ENCODE results near the gene TOB1. TPM values are rescaled to one million over a fixed set of nuclear protein-coding genes. Genes with fewer than 3 reads are reported as not detected.

The TOB1 gene, protein sequence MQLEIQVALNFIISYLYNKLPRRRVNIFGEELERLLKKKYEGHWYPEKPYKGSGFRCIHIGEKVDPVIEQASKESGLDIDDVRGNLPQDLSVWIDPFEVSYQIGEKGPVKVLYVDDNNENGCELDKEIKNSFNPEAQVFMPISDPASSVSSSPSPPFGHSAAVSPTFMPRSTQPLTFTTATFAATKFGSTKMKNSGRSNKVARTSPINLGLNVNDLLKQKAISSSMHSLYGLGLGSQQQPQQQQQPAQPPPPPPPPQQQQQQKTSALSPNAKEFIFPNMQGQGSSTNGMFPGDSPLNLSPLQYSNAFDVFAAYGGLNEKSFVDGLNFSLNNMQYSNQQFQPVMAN
- total RNA-seq: 100 to 1,000 TPM; 151 to 255 (median 174) TPM

DNA sequence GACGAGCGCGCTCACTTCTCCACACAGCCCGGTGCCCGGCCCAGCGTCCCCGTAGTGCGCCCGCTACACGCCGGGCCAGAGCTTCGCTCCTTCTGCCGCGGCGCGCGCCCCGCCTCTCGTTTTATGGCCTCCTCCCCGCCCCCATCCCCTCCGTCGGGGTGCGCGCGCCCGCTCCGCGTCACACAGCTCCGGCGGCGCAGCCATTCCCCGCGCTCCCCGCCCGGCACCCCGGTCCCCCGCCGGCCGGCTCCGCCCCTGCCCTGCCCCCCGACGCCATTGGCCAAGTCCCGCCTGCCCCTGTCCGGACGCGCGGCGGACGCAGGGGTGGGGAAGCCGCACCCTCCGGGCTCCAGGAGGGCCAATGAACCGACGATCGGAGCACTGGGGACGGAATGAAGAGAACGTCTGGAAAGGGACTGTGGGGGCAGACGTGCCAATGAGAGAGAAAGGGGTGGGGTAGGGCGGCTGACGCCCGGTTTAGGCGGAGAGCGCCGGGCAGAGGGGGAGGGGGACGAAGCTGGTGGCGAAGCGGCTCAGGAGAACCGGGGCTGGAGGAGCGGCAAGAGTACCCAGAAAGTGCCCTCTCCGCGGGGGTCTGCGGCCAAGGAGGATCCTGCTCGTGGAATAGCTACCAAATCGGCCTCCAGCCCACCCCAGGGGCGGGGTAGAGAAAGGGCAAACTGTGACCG is at the start of gene TOB1:
TSS of gene TOB1 (minus strand) at position 94 of the 689 bp plus-strand sequence. CDS start 2,337 bp downstream, outside the sequence.
- peak; percentile 99 for DNase-seq (ENCODE audit: low spot score in 2 of 2)
- WGBS: under 1% methylated on average over 24 of the region's 75 CpGs
- no peaks in the 10 kb centered on the region for H3K27me3 ChIP-seq
- TF ChIP-seq EP300 (IDR thresholded peaks at IDR 0.05) (no peak), POLR2A (IDR thresholded peaks at IDR 0.05) (peak; percentile 99), POLR2AphosphoS5 (IDR thresholded peaks at IDR 0.05) (peak; percentile 97 to 100 (median 99))
- TF ChIP-seq, protein P1, sequence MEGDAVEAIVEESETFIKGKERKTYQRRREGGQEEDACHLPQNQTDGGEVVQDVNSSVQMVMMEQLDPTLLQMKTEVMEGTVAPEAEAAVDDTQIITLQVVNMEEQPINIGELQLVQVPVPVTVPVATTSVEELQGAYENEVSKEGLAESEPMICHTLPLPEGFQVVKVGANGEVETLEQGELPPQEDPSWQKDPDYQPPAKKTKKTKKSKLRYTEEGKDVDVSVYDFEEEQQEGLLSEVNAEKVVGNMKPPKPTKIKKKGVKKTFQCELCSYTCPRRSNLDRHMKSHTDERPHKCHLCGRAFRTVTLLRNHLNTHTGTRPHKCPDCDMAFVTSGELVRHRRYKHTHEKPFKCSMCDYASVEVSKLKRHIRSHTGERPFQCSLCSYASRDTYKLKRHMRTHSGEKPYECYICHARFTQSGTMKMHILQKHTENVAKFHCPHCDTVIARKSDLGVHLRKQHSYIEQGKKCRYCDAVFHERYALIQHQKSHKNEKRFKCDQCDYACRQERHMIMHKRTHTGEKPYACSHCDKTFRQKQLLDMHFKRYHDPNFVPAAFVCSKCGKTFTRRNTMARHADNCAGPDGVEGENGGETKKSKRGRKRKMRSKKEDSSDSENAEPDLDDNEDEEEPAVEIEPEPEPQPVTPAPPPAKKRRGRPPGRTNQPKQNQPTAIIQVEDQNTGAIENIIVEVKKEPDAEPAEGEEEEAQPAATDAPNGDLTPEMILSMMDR (IDR thresholded peaks at IDR 0.05): no peak
- peaks cover 10% of the 10 kb centered on the region for H3K36me3 ChIP-seq
- H3K4me3 ChIP-seq: peak within 1 kb of the TSS; percentile 97
- H3K4me1 ChIP-seq: peaks cover 40% of the 10 kb centered on the region
- H3K9me3 ChIP-seq: no peaks in the 10 kb centered on the region
- H3K27ac ChIP-seq: peak within 1 kb of the TSS; percentile 99

DNA sequence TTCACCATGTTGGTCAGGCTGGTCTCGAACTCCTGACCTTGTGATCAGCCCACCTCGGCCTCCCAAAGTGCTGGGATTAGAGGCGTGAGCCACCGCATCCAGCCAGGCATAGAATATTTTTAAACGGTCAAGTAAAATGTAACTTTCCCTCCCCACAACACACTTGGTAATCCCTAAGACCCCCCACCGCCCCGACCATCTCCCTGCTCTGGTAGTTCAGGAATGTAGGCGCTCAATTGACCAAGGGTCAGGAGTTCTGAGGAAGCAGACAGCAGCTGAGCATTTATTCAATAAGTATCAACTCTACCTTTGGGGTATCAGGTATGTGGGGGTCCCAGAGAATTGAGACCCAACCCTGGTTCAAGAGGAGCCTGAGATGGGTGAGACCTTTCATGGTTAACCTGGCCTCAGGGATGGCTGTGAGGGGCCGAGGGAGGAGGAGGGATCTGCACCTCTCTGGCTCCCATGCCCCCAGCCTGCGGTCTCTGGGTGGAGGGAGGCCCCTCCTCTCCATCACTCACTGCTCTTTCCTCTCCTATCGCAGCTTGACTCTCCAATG is 48.4 kb upstream of the TOB1 start:
- Histone ChIP-seq H3K4me3 (no peak overlapping the region), H3K9me3 (no peaks in the 10 kb centered on the region), H3K36me3 (no peaks in the 10 kb centered on the region), H3K27ac (peak overlapping the region; percentile 74), H3K4me1 (peaks cover 54% of the 10 kb centered on the region), H3K27me3 (no peaks in the 10 kb centered on the region)
- 90% methylated on average over 11 of the region's 11 CpGs for WGBS
- DNase-seq (ENCODE audit: low spot score in 2 of 2): no peak
- TF ChIP-seq EP300 (IDR thresholded peaks at IDR 0.05): no peak
- no peak for TF ChIP-seq POLR2A (IDR thresholded peaks at IDR 0.05)
- TF ChIP-seq, protein P1 (IDR thresholded peaks at IDR 0.05): no peak
- no peak for TF ChIP-seq POLR2AphosphoS5 (IDR thresholded peaks at IDR 0.05)

DNA sequence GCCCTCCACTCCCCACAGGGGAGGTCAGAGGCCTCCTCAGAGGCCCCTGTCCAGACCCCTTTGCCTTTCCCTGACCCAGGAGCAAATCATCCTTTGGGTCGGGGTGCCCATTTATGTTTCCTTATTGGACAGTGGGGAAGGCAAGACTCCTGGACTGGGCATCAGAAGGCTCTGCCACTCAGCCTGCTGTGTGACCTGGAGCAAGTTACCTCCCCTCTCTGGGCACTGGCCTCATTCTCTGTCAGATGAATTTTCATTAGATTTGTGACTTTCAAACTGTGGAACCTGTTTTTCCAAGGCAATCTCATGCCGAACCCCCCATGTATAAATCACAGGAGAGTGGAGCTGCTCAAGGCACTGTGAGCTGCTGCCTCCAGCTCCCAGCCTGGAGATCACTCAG is 47.0 kb upstream of the TOB1 start:
- WGBS: 92% methylated on average over 2 of the region's 2 CpGs
- Histone ChIP-seq H3K27me3 (no peaks in the 10 kb centered on the region), H3K4me3 (no peak overlapping the region), H3K9me3 (no peaks in the 10 kb centered on the region), H3K4me1 (peaks cover 42% of the 10 kb centered on the region), H3K27ac (no peak overlapping the region), H3K36me3 (no peaks in the 10 kb centered on the region)
- DNase-seq (ENCODE audit: low spot score in 2 of 2): no peak
- TF ChIP-seq POLR2A (IDR thresholded peaks at IDR 0.05): no peak
- TF ChIP-seq, protein P1 (IDR thresholded peaks at IDR 0.05): no peak
- TF ChIP-seq POLR2AphosphoS5 (IDR thresholded peaks at IDR 0.05): no peak
- no peak for TF ChIP-seq EP300 (IDR thresholded peaks at IDR 0.05)

DNA sequence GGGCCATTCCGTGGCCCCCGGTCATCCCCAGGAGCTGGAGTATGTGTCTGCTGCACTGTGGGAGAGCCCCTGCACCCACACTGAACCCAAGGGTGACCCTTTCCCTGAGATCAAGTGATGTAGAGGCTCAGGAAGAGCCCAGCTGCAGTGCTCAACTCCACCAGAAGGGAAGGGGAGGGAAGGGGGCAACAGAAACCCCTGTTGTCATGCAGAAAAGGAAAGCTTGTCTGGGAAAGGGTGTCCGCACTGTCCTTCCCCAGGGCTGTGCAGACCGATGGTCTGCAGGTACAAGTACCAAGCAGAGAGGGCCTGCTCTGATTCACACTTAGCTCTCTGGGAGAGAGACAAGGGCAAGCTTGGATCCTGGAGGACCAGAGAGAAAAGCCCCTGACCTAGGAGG is 45.7 kb upstream of the TOB1 start:
- H3K9me3 ChIP-seq: no peaks in the 10 kb centered on the region
- WGBS: 97% methylated on average over 3 of the region's 4 CpGs
- H3K4me3 ChIP-seq: no peak overlapping the region
- no peak for DNase-seq (ENCODE audit: low spot score in 2 of 2)
- no peaks in the 10 kb centered on the region for H3K27me3 ChIP-seq
- peaks cover 34% of the 10 kb centered on the region for H3K4me1 ChIP-seq
- no peak overlapping the region for H3K27ac ChIP-seq
- TF ChIP-seq POLR2A (IDR thresholded peaks at IDR 0.05): no peak
- no peak for TF ChIP-seq EP300 (IDR thresholded peaks at IDR 0.05)
- TF ChIP-seq, protein P1 (IDR thresholded peaks at IDR 0.05): no peak
- no peak for TF ChIP-seq POLR2AphosphoS5 (IDR thresholded peaks at IDR 0.05)
- H3K36me3 ChIP-seq: no peaks in the 10 kb centered on the region

DNA sequence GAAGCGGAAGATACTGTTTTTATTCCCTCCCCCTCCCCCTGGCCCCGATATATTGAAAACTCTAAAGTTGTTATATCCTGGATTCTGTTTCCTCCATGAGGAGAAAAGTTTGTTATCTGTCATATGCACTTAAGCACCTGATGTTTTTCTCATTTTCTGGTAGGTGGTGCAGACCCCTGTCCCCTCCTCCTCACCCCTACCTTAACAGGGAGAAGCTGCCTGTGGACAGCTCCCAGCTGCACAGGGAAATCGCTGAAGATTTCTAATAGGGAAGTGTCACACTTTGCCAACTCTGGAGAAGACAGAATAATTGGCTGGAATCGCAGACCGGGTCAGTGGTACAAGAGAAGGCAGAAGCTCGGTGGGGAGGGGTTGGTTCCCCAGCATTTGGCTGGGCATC is 45.3 kb upstream of the TOB1 start:
- Histone ChIP-seq H3K27ac (peak overlapping the region; percentile 85), H3K27me3 (no peaks in the 10 kb centered on the region), H3K9me3 (no peaks in the 10 kb centered on the region), H3K4me3 (no peak overlapping the region), H3K4me1 (peaks cover 30% of the 10 kb centered on the region), H3K36me3 (no peaks in the 10 kb centered on the region)
- 85% methylated on average over 6 of the region's 6 CpGs for WGBS
- TF ChIP-seq EP300 (IDR thresholded peaks at IDR 0.05) (no peak), POLR2A (IDR thresholded peaks at IDR 0.05) (no peak), POLR2AphosphoS5 (IDR thresholded peaks at IDR 0.05) (no peak)
- TF ChIP-seq, protein P1 (IDR thresholded peaks at IDR 0.05): no peak
- no peak for DNase-seq (ENCODE audit: low spot score in 2 of 2)
